ENCODE measurements around the gene ADAMTS18. TPM values are rescaled to one million over a fixed set of nuclear protein-coding genes. Genes with fewer than 3 reads are reported as not detected.
"Not testable (repeated sequence)": the region's sequence is repeated elsewhere in the genome, so short reads cannot be mapped to it uniquely, and the experiment has no call there.

The ADAMTS18 gene
- total RNA-seq, 1 experiment from 2014 or later = not detected

DNA sequence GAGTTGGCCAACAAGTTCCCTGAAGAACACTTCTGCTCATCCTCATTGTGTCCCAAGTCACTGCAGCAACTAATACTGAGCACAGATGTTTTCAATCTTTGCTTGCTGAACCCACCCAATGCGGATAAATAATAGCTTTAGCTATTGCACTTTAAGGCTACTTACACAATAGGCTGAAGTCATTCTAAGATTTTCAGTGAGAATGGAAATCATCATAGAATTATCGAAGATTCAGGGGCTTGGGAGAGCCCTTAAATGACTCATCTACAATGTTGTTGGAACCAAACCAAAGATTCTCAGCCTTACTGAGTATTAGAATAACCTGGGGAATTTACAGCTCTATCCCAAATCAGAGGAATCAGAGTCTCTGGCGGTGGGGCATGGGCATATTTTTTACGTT, 184.4 kb downstream of the ADAMTS18 start:
- intact Hi-C loops (cut with micrococcal nuclease; ENCODE audit: unreplicated experiment) = no loop called here
- CTCF ChIA-PET = no interaction called here

DNA sequence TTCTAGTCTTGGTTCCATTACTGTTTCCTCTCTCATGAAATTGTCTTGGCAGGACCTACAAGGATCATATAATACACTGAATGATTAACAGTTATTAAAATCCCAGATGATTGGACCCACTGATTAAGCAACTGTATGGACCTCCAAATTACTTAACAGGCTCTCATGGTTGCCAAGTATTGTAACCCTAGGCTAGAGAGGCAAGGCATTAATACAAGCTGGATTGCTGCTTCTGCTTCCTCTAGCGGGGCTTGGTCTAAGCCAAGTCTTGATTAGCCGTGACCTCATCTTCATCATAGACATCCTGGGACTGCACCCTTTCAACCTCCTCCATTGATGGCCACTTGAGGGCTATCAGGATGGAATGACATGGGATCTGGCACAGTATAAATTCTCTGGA, 188.7 kb downstream of the ADAMTS18 start:
- Histone ChIP-seq H3K9me2 (ENCODE audit: insufficient read depth) (no peaks in the 10 kb centered on the region), H3K36me3 (ENCODE audit: low read depth) (no peaks in the 10 kb centered on the region), H3K4me1 (replicated peaks; ENCODE audit: insufficient read depth) (no peaks in the 10 kb centered on the region), H4K20me1 (ENCODE audit: insufficient read depth) (no peaks in the 10 kb centered on the region), H3K27ac (no peak overlapping the region), H3K4me3 (no peak overlapping the region), H3F3A (ENCODE audit: insufficient read depth, low read depth) (no peaks in the 10 kb centered on the region), H3K4me2 (no peak overlapping the region), H2AFZ (no peak overlapping the region), H3K79me2 (ENCODE audit: low read depth) (no peaks in the 10 kb centered on the region), H3K9me3 (ENCODE audit: insufficient read depth, low read depth) (no peaks in the 10 kb centered on the region), H3K27me3 (ENCODE audit: insufficient read depth, low read depth) (no peaks in the 10 kb centered on the region)
- no peak for DNase-seq
- no peak for TF ChIP-seq EZH2 (IDR thresholded peaks at IDR 0.05; ENCODE audit: low read depth)
- TF ChIP-seq, protein P1, sequence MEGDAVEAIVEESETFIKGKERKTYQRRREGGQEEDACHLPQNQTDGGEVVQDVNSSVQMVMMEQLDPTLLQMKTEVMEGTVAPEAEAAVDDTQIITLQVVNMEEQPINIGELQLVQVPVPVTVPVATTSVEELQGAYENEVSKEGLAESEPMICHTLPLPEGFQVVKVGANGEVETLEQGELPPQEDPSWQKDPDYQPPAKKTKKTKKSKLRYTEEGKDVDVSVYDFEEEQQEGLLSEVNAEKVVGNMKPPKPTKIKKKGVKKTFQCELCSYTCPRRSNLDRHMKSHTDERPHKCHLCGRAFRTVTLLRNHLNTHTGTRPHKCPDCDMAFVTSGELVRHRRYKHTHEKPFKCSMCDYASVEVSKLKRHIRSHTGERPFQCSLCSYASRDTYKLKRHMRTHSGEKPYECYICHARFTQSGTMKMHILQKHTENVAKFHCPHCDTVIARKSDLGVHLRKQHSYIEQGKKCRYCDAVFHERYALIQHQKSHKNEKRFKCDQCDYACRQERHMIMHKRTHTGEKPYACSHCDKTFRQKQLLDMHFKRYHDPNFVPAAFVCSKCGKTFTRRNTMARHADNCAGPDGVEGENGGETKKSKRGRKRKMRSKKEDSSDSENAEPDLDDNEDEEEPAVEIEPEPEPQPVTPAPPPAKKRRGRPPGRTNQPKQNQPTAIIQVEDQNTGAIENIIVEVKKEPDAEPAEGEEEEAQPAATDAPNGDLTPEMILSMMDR (conservative IDR thresholded peaks at IDR 0.05) = no peak
- no TSS peak for BruUV-seq (replicated peaks)
- ChIA-PET CTCF (no interaction called here), POLR2A (ENCODE audit: unreplicated experiment) (no interaction called here)
- intact Hi-C loops (cut with micrococcal nuclease; ENCODE audit: unreplicated experiment) = no loop called here

More for the DNA sequence above, 184.4 kb downstream of the ADAMTS18 start:
- no peak for TF ChIP-seq EZH2 (IDR thresholded peaks at IDR 0.05; ENCODE audit: low read depth)
- TF ChIP-seq, protein P1 (conservative IDR thresholded peaks at IDR 0.05) = no peak
- Histone ChIP-seq H3K9me3 (ENCODE audit: insufficient read depth, low read depth) (no peaks in the 10 kb centered on the region), H3F3A (ENCODE audit: insufficient read depth, low read depth) (no peaks in the 10 kb centered on the region), H3K79me2 (ENCODE audit: low read depth) (no peaks in the 10 kb centered on the region), H3K4me1 (replicated peaks; ENCODE audit: insufficient read depth) (no peaks in the 10 kb centered on the region), H3K4me2 (no peak overlapping the region), H3K27me3 (ENCODE audit: insufficient read depth, low read depth) (no peaks in the 10 kb centered on the region), H3K27ac (no peak overlapping the region), H3K9me2 (ENCODE audit: insufficient read depth) (no peaks in the 10 kb centered on the region), H4K20me1 (ENCODE audit: insufficient read depth) (no peaks in the 10 kb centered on the region), H3K4me3 (no peak overlapping the region), H3K36me3 (ENCODE audit: low read depth) (no peaks in the 10 kb centered on the region), H2AFZ (no peak overlapping the region)
- POLR2A ChIA-PET (ENCODE audit: unreplicated experiment) = no interaction called here
- no peak for DNase-seq
- no TSS peak for BruUV-seq (replicated peaks)

DNA sequence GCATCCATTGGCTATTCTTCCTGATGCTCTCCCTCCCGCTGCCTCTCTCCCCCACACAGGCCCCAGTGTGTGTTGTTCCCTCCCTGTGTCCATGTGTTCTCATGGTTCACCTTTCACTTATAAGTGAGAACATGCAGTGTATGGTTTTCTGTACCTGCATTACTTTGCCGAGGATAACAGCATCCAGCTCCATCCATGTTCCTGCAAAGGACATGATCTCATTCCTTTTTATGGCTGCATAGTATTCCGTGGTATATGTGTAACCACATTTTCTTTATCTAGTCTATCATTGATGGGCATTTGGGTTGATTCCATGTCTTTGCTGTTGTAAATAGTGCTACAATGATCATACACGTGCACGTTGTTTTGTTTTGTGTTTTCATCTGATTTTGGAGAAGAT, 192.4 kb downstream of the ADAMTS18 start:
- H3K4me1 ChIP-seq (replicated peaks; ENCODE audit: insufficient read depth); H2AFZ ChIP-seq; BruUV-seq (replicated peaks); H3K9me3 ChIP-seq (ENCODE audit: insufficient read depth, low read depth); H3K27me3 ChIP-seq (ENCODE audit: insufficient read depth, low read depth); H3K4me3 ChIP-seq; H3K9me2 ChIP-seq (ENCODE audit: insufficient read depth); CTCF ChIA-PET; intact Hi-C loops (cut with micrococcal nuclease; ENCODE audit: unreplicated experiment); DNase-seq; POLR2A ChIA-PET (ENCODE audit: unreplicated experiment); H3K36me3 ChIP-seq (ENCODE audit: low read depth); H3K79me2 ChIP-seq (ENCODE audit: low read depth); H4K20me1 ChIP-seq (ENCODE audit: insufficient read depth); H3K27ac ChIP-seq; H3K4me2 ChIP-seq; H3F3A ChIP-seq (ENCODE audit: insufficient read depth, low read depth): not testable (repeated sequence)

DNA sequence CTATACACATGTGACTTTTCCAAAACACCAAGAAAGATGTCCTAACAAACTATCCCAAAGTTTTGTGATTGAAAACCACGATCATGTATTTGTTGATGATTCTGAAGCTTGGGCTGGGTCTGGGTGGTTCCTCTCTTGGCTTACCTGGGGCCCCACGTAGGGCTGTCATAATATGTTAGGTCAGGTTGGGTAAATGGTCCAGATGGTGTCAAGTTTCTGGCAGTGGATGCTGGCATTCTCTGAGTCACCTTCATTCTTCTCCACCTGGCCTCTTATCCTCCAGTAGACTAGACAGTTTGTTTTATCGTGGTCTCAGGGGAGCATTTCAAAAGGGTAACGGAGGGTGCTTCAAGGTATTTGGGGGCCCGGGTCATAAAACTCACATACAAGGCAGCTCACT, 196.2 kb downstream of the ADAMTS18 start:
- no peak overlapping the region for H2AFZ ChIP-seq
- 0 out of 2 replicates have a peak, but pooled peaks cover 8% of the 10 kb centered on the region for H3K27me3 ChIP-seq (ENCODE audit: insufficient read depth, low read depth)
- CTCF ChIA-PET = interaction anchor here (0.8 kb wide), 1 partner anchor 345 kb away, joined by 3 read pairs; no protein-coding TSS in a partner anchor
- H3K79me2 ChIP-seq (ENCODE audit: low read depth) = no peaks in the 10 kb centered on the region
- no TSS peak for BruUV-seq (replicated peaks)
- TF ChIP-seq, protein P1 (conservative IDR thresholded peaks at IDR 0.05) = no peak
- TF ChIP-seq EZH2 (IDR thresholded peaks at IDR 0.05; ENCODE audit: low read depth) = no peak
- H3K4me2 ChIP-seq = peak overlapping the region; percentile 11; the same call in 1 of the 2 replicates
- POLR2A ChIA-PET (ENCODE audit: unreplicated experiment) = no interaction called here
- intact Hi-C loops (cut with micrococcal nuclease; ENCODE audit: unreplicated experiment) = loop anchor here (5.0 kb wide), 2 partner anchors 439 to 764 kb away; no protein-coding TSS in a partner anchor
- H3K4me1 ChIP-seq (replicated peaks; ENCODE audit: insufficient read depth) = peaks cover 8% of the 10 kb centered on the region; the same call in 1 of the 2 replicates
- no peaks in the 10 kb centered on the region for H3F3A ChIP-seq (ENCODE audit: insufficient read depth, low read depth)
- no peak for DNase-seq
- no peak overlapping the region for H3K4me3 ChIP-seq
- no peaks in the 10 kb centered on the region for H3K9me3 ChIP-seq (ENCODE audit: insufficient read depth, low read depth)
- H3K9me2 ChIP-seq (ENCODE audit: insufficient read depth) = no peaks in the 10 kb centered on the region
- H3K36me3 ChIP-seq (ENCODE audit: low read depth) = no peaks in the 10 kb centered on the region
- H3K27ac ChIP-seq = no peak overlapping the region
- no peaks in the 10 kb centered on the region for H4K20me1 ChIP-seq (ENCODE audit: insufficient read depth)
